HepG2 (cell line): ENCODE results near the gene MAVS.

Experiments
- EP300 ChIP-seq, 3 experiments: sonication (generic) in 1 of 3; formaldehyde crosslinking in 1 of 3; IDR thresholded peaks; 2 replicates each; pipeline versions ENCODE4 v1.5.1 to v1.6.1; 2011 to 2020; ENCODE audit warnings: low read depth in 2 of 3, low read length in 2 of 3, borderline replicate concordance in 1 of 3, improper control_type of control experiment in 1 of 3, mild to moderate bottlenecking in 1 of 3, missing genetic modification reagents in 1 of 3, moderate library complexity in 1 of 3
- FOXJ3 ChIP-seq: sonication (generic); formaldehyde crosslinking; IDR thresholded peaks from 2 replicates; pipeline ENCODE4 v1.4.0; 2020; ENCODE audit warnings: missing genetic modification reagents, mild to moderate bottlenecking, borderline replicate concordance
- NFIC ChIP-seq: IDR thresholded peaks from 2 replicates; pipeline ENCODE4 v1.6.1; 2012; ENCODE audit warnings: mild to moderate bottlenecking, low read length, inconsistent platforms
- ZNF292 ChIP-seq: sonication (generic); formaldehyde crosslinking; IDR thresholded peaks from 2 replicates; pipeline ENCODE4 v1.8.1; 2022; ENCODE audit warnings: mild to moderate bottlenecking, low read depth, missing genetic modification reagents, borderline replicate concordance
- ZXDC ChIP-seq: sonication (generic); formaldehyde crosslinking; IDR thresholded peaks from 2 replicates; pipeline ENCODE4 v1.5.0; 2020; ENCODE audit warnings: mild to moderate bottlenecking, missing genetic modification reagents

GRCh38 chr20:3919352-3919751, 72.7 kb downstream of the MAVS start:
- no peak for TF ChIP-seq ZXDC
- TF ChIP-seq FOXJ3: no peak; the same call in 1 of the 2 replicates
- TF ChIP-seq NFIC: no peak
- TF ChIP-seq EP300 (IDR thresholded peaks at IDR 0.05; ENCODE audit: low read depth in 2 of 2, low read length in 2 of 2): no peak
- TF ChIP-seq EP300 (CRISPR knock-in tag; IDR thresholded peaks at IDR 0.05; ENCODE audit: borderline replicate concordance): no peak
- no peak for TF ChIP-seq ZNF292 (CRISPR knock-in tag)
